ENCODE measurements around the gene CDRT4.

Gene CDRT4

DNA sequence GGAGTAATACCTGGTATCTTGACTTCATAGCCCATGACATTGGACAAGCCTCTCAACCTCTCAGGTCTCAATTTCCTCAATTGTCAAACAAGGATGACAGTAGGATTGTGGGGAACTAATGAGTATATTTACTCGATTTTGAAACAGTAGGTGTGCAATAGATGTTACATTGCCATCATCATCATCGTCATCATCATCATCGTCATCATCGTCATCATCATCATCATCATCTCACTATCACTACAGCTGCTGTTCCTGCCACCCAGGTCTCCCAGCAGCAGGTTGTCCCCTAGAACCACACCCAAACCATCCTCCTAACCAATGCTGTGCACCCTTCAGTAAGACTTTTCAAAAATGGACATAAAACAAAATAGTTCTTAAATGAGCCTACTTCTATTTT lies 24.8 kb upstream of the CDRT4 start:
- TF ChIP-seq, protein P1, sequence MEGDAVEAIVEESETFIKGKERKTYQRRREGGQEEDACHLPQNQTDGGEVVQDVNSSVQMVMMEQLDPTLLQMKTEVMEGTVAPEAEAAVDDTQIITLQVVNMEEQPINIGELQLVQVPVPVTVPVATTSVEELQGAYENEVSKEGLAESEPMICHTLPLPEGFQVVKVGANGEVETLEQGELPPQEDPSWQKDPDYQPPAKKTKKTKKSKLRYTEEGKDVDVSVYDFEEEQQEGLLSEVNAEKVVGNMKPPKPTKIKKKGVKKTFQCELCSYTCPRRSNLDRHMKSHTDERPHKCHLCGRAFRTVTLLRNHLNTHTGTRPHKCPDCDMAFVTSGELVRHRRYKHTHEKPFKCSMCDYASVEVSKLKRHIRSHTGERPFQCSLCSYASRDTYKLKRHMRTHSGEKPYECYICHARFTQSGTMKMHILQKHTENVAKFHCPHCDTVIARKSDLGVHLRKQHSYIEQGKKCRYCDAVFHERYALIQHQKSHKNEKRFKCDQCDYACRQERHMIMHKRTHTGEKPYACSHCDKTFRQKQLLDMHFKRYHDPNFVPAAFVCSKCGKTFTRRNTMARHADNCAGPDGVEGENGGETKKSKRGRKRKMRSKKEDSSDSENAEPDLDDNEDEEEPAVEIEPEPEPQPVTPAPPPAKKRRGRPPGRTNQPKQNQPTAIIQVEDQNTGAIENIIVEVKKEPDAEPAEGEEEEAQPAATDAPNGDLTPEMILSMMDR (IDR thresholded peaks at IDR 0.05; ENCODE audit: unreplicated experiment in 3 of 3) = no peak
- Mint-ChIP-seq H3K9me3 (no peaks in the 10 kb centered on the region), H3K27me3 (ENCODE audit: low read depth) (no peaks in the 10 kb centered on the region), H3K4me1 (peaks cover 23% of the 10 kb centered on the region), H3K4me3 (no peak overlapping the region), H3K27ac (no peak overlapping the region), H3K36me3 (ENCODE audit: low read depth) (peaks cover 69% of the 10 kb centered on the region)

DNA sequence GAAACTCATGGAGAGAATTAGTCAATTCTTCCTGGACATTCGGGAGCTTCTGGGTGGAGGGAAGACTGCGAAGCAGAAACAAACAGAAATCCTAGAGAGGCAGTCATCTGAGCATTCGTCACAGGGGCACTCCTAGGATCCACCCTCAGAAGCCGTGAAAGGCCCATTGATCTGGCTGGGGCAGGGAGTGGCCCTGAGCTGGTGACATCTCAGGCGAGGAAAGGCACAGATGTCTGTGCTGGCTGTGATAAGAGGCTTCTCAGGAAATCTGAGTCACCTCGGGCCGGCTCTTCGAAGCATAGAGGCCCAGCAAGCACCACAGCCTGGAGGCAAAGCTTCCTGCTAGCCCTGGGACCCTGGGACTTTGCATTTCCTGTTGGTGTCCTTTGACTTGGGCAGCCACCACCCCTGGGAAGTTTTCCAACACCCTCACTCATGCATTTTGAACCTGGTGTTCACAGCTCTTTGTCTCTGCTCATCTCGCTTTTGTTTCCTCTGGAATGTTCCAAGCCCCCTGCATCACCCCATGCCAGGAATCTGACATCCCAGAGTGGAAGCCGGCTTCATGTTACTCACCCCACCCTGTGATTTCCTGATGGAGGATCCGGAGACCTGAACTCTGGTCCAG lies 23.3 kb upstream of the CDRT4 start:
- Mint-ChIP-seq H3K27ac (peak overlapping the region in 2 of 3 experiments; percentile 33 to 58), H3K9me3 (no peaks in the 10 kb centered on the region), H3K4me1 (peaks cover 23% of the 10 kb centered on the region), H3K36me3 (ENCODE audit: low read depth) (peaks cover 63% of the 10 kb centered on the region), H3K4me3 (no peak overlapping the region), H3K27me3 (ENCODE audit: low read depth) (no peaks in the 10 kb centered on the region)
- TF ChIP-seq, protein P1 (IDR thresholded peaks at IDR 0.05; ENCODE audit: unreplicated experiment in 3 of 3) = no peak

DNA sequence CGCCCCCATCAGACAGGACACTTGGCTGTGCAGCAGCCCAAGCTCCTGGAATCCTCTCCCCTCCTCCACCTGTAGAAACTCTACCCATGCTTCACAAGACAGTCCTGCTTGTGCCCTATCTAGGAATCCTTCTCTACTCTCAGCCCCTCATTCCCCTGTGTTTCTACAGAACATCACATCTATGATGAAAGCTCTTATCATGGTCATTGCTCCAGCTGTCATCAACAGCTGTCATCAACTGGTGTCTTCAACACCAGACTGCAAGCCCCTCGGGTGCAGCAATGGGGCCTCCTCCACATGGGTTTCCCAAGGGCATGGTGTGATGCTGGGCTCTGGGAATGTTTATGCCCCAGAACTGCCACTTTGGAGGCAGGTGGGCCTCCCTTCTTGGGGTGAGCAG lies 21.1 kb upstream of the CDRT4 start:
- Mint-ChIP-seq H3K4me1 (peaks cover 12% of the 10 kb centered on the region), H3K36me3 (ENCODE audit: low read depth) (peaks cover 60% of the 10 kb centered on the region), H3K9me3 (no peaks in the 10 kb centered on the region), H3K27ac (no peak overlapping the region), H3K27me3 (ENCODE audit: low read depth) (no peaks in the 10 kb centered on the region), H3K4me3 (no peak overlapping the region)
- TF ChIP-seq, protein P1 (IDR thresholded peaks at IDR 0.05; ENCODE audit: unreplicated experiment in 3 of 3) = no peak

DNA sequence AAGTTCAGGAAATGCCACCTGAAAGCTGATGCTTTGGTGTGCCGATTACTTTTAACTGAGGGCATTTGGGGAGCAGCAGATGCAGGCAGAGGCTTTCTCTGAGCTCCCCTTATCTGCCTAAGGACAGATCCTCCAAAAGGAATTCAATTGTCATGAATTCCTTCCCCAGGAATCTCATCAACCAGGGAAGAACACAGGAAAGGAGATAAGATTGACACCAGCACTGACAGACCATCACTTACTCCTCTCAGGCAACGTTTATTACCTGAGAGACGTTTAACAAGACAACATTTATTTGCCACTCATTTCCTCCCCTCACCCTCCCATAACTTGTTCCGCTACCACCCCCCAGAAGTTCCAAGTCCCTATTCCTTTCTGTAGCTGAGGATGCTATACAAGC lies 17.6 kb upstream of the CDRT4 start:
- peaks cover 11% of the 10 kb centered on the region for H3K4me1 Mint-ChIP-seq
- no peak overlapping the region for H3K4me3 Mint-ChIP-seq
- no peaks in the 10 kb centered on the region for H3K9me3 Mint-ChIP-seq
- H3K36me3 Mint-ChIP-seq (ENCODE audit: low read depth) = peaks cover 58% of the 10 kb centered on the region
- no peak overlapping the region for H3K27ac Mint-ChIP-seq
- TF ChIP-seq, protein P1 (IDR thresholded peaks at IDR 0.05; ENCODE audit: unreplicated experiment in 3 of 3) = no peak
- no peaks in the 10 kb centered on the region for H3K27me3 Mint-ChIP-seq (ENCODE audit: low read depth)

DNA sequence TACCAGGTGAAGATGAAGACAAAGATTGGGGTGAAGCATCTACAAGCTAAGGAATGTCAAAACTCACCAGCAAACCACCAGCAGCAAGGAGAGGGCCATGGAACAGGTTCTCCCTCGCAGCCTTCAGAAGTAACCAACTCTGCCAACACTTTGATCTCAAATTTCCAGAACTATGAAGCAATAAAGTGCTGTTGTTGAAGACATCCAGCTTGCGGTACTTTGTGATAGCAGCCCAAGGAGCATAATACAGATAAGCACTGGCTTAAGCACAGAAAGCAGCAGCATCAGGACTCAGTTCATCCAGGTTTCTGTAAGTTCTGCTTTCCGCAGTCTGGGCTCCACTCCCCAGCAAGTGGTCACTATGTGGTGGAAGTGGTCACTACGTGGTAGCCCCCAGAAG lies 16.0 kb upstream of the CDRT4 start:
- H3K27me3 Mint-ChIP-seq (ENCODE audit: low read depth) = no peaks in the 10 kb centered on the region
- peaks cover 17% of the 10 kb centered on the region for H3K4me1 Mint-ChIP-seq
- TF ChIP-seq, protein P1 (IDR thresholded peaks at IDR 0.05; ENCODE audit: unreplicated experiment in 3 of 3) = no peak
- peaks cover 58% of the 10 kb centered on the region for H3K36me3 Mint-ChIP-seq (ENCODE audit: low read depth)
- H3K9me3 Mint-ChIP-seq = no peaks in the 10 kb centered on the region
- H3K4me3 Mint-ChIP-seq = no peak overlapping the region
- no peak overlapping the region for H3K27ac Mint-ChIP-seq

DNA sequence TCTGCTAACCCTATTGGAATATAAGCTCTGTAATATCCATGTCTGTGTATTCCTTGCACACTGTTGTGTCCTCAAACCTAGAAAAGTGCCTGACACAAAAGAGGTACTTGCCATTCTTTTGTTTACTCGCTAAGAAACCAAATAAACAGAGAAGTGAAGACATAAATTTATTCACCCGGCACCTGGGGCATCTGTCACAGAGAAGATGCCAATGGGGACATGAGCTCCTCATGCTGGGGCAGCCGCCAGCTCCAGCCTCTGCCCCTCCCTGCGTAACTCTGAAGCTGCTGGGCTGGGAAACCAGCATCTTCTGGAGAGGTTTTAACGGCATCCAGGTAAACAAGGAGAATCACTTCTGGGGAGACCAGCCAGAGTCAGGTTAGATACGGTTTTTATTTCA lies 15.1 kb upstream of the CDRT4 start:
- TF ChIP-seq, protein P1 (IDR thresholded peaks at IDR 0.05; ENCODE audit: unreplicated experiment in 3 of 3) = no peak
- H3K36me3 Mint-ChIP-seq (ENCODE audit: low read depth) = peaks cover 49% of the 10 kb centered on the region
- no peaks in the 10 kb centered on the region for H3K27me3 Mint-ChIP-seq (ENCODE audit: low read depth)
- no peak overlapping the region for H3K27ac Mint-ChIP-seq
- peaks cover 17% of the 10 kb centered on the region for H3K4me1 Mint-ChIP-seq
- no peak overlapping the region for H3K4me3 Mint-ChIP-seq
- H3K9me3 Mint-ChIP-seq = no peaks in the 10 kb centered on the region
